Measurements from ENCODE around the gene SLC25A20. TPM values are rescaled to one million over a fixed set of nuclear protein-coding genes. Genes with fewer than 3 reads are reported as not detected.

The SLC25A20 gene
- total RNA-seq, 1 donor from 2014 or later, result 23.7 TPM

DNA sequence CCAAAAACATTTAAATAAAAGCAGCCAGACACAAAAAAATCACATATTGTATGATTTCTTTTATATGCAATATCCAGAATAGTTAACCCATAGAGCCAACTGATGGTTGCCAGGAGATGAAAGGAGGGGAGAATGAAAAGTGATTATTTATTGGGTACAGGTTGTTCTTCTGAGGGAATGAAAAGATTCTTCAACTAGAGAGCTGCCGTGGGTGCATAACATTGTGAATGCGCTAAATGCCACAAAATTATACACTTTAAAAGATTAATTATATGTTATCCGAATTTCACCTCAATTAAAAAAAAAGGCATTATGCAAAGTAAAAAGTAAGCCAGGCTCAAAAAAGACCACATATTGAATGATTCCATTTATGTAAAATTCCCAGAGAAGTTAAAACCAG, 87.2 kb downstream of the SLC25A20 start:
- Mint-ChIP-seq H3K36me3 (ENCODE audit: low read depth) (no peaks in the 10 kb centered on the region), H3K9me3 (ENCODE audit: low read depth) (no peaks in the 10 kb centered on the region), H3K27me3 (ENCODE audit: low read depth) (no peaks in the 10 kb centered on the region), H3K4me1 (ENCODE audit: low read depth) (peaks cover 18% of the 10 kb centered on the region), H3K4me3 (ENCODE audit: unreplicated experiment) (no peak overlapping the region), H3K27ac (ENCODE audit: unreplicated experiment) (peak overlapping the region; percentile 3)
- TF ChIP-seq, protein P1, sequence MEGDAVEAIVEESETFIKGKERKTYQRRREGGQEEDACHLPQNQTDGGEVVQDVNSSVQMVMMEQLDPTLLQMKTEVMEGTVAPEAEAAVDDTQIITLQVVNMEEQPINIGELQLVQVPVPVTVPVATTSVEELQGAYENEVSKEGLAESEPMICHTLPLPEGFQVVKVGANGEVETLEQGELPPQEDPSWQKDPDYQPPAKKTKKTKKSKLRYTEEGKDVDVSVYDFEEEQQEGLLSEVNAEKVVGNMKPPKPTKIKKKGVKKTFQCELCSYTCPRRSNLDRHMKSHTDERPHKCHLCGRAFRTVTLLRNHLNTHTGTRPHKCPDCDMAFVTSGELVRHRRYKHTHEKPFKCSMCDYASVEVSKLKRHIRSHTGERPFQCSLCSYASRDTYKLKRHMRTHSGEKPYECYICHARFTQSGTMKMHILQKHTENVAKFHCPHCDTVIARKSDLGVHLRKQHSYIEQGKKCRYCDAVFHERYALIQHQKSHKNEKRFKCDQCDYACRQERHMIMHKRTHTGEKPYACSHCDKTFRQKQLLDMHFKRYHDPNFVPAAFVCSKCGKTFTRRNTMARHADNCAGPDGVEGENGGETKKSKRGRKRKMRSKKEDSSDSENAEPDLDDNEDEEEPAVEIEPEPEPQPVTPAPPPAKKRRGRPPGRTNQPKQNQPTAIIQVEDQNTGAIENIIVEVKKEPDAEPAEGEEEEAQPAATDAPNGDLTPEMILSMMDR (IDR thresholded peaks at IDR 0.05), result no peak
- no peak for DNase-seq (ENCODE audit: low spot score)

Other genes with a start within 250 kb of the SLC25A20 start
- gene CELSR3, start 236.0 kb downstream of the SLC25A20 start, total RNA-seq, result 9.6 to 11.4 TPM (median 10.5 TPM) in 3 replicates
- gene NCKIPSD, start 213.0 kb downstream of the SLC25A20 start, total RNA-seq, result 24.0 to 27.2 TPM (median 24.7 TPM) in 3 replicates
- 68.8 to 109 TPM (median 72.3 TPM) in 3 replicates for gene IP6K2, start 181.7 kb downstream of the SLC25A20 start, total RNA-seq
- 66.5 to 75.5 TPM (median 73.3 TPM) in 3 replicates for gene PRKAR2A, start 51.0 kb downstream of the SLC25A20 start, total RNA-seq
- 61.7 to 69.9 TPM (median 69.2 TPM) in 3 replicates for gene ARIH2, start 20.0 kb upstream of the SLC25A20 start, total RNA-seq
- gene P4HTM, start 91.4 kb upstream of the SLC25A20 start, total RNA-seq, result 25.6 to 31.0 TPM (median 26.3 TPM) in 3 replicates
- gene WDR6, start 108.5 kb upstream of the SLC25A20 start, total RNA-seq, result 164 to 222 TPM (median 168 TPM) in 3 replicates
- gene DALRD3, start 119.7 kb upstream of the SLC25A20 start, total RNA-seq, result 18.3 to 29.7 TPM (median 21.5 TPM) in 3 replicates
- gene NDUFAF3, start 123.2 kb upstream of the SLC25A20 start, total RNA-seq, result 60.4 to 74.3 TPM (median 69.2 TPM) in 3 replicates
- gene IMPDH2, start 130.5 kb upstream of the SLC25A20 start, total RNA-seq, result 133 to 199 TPM (median 140 TPM) in 3 replicates
- 77.5 to 89.5 TPM (median 79.3 TPM) in 3 replicates for gene QRICH1, start 195.2 kb upstream of the SLC25A20 start, total RNA-seq
- 144 to 225 TPM (median 177 TPM) in 3 replicates for gene QARS1, start 205.9 kb upstream of the SLC25A20 start, total RNA-seq
- gene USP19, start 221.9 kb upstream of the SLC25A20 start, total RNA-seq, result 34.2 to 43.4 TPM (median 35.6 TPM) in 3 replicates
- gene LAMB2, start 234.2 kb upstream of the SLC25A20 start, total RNA-seq, result 824 to 1,096 TPM (median 1,075 TPM) in 3 replicates

Measured in chondrocyte (in vitro differentiated cells).